OCI-LY1 (cell line): ENCODE measurements around the gene SPATA13.
"Not testable (repeated sequence)": the region's sequence is repeated elsewhere in the genome, so short reads cannot be mapped to it uniquely, and the experiment has no call there.

Experiments used
- H2AFZ ChIP-seq: fragments of 200-600 bp; sonication (generic), shearing (Covaris generic); 2 replicates; pipeline ENCODE4 v1.6.0; 2014; ENCODE audit warnings: antibody characterized with exemption, mild to moderate bottlenecking, low read length
- H3F3A ChIP-seq: fragments of 200-600 bp; sonication (generic), shearing (Covaris generic); 2 replicates; pipeline ENCODE4 v1.6.0; 2014; ENCODE audit warnings: mild to moderate bottlenecking, antibody characterized with exemption, low read length, moderate library complexity; ENCODE audit not compliant: insufficient read depth
- H3K27ac ChIP-seq: fragments of 200-600 bp; sonication (generic); 2 replicates; pipeline ENCODE4 v1.5.1; 2014; ENCODE audit warnings: low read length, mixed run types, mild to moderate bottlenecking, low read depth; ENCODE audit not compliant: poor library complexity, severe bottlenecking
- H3K27me3 ChIP-seq: fragments of 200-600 bp; sonication (generic); 2 replicates; pipeline ENCODE4 v1.6.0; 2014; ENCODE audit warnings: antibody characterized with exemption, mild to moderate bottlenecking, low read length, moderate library complexity; ENCODE audit not compliant: insufficient read depth
- H3K36me3 ChIP-seq: fragments of 200-600 bp; sonication (generic); 2 replicates; pipeline ENCODE4 v1.6.1; 2014; ENCODE audit warnings: mild to moderate bottlenecking, antibody characterized with exemption, low read length, moderate library complexity, mixed read lengths; ENCODE audit not compliant: insufficient read depth
- H3K4me1 ChIP-seq: fragments of 200-600 bp; sonication (generic); 2 replicates; pipeline ENCODE4 v1.5.1; 2014; ENCODE audit warnings: mild to moderate bottlenecking, low read length, moderate library complexity; ENCODE audit not compliant: insufficient read depth, severe bottlenecking
- H3K4me2 ChIP-seq: fragments of 200-600 bp; sonication (generic), shearing (Covaris generic); 2 replicates; pipeline ENCODE4 v1.6.1; 2014; ENCODE audit warnings: low read length
- H3K4me3 ChIP-seq: fragments of 200-600 bp; sonication (generic); 2 replicates; pipeline ENCODE4 v1.5.1; 2014; ENCODE audit warnings: low read length, low read depth, mild to moderate bottlenecking, mixed read lengths; ENCODE audit not compliant: poor library complexity, severe bottlenecking
- H3K79me2 ChIP-seq: fragments of 200-600 bp; shearing (Covaris generic); 2 replicates; pipeline ENCODE4 v1.6.1; 2016; ENCODE audit warnings: mixed run types, low read length, mixed read lengths; ENCODE audit not compliant: insufficient read depth
- H3K9ac ChIP-seq: fragments of 200-600 bp; sonication (generic), shearing (Covaris generic); 2 replicates; pipeline ENCODE4 v1.6.1; 2014; ENCODE audit warnings: mild to moderate bottlenecking, low read length, mixed read lengths
- H3K9me2 ChIP-seq: fragments of 200-600 bp; sonication (generic), shearing (Covaris generic); 2 replicates; pipeline ENCODE4 v1.6.1; 2014; ENCODE audit warnings: low read depth, mild to moderate bottlenecking, low read length, mixed read lengths
- H3K9me3 ChIP-seq: fragments of 200-600 bp; shearing (Covaris generic); 2 replicates; pipeline ENCODE4 v1.6.1; 2014; ENCODE audit warnings: low read length, mixed read lengths
- H4K20me1 ChIP-seq: fragments of 200-600 bp; sonication (generic), shearing (Covaris generic); 2 replicates; pipeline ENCODE4 v1.6.0; 2016; ENCODE audit warnings: mild to moderate bottlenecking, low read length; ENCODE audit not compliant: insufficient read depth
- CTCF ChIP-seq: fragments of 200-600 bp; sonication (generic), shearing (Covaris generic); IDR thresholded peaks from 2 replicates; pipeline ENCODE4 v1.5.1; 2017; ENCODE audit warnings: mild to moderate bottlenecking, antibody characterized with exemption, low read length, moderate library complexity, mixed read lengths
- EZH2 ChIP-seq: fragments of 200-600 bp; sonication (generic), shearing (Covaris generic); IDR thresholded peaks from 2 replicates; pipeline ENCODE4 v1.8.0; 2017; ENCODE audit warnings: borderline replicate concordance, mixed run types, mild to moderate bottlenecking, antibody characterized with exemption, low read length, moderate library complexity, mixed read lengths

Gene SPATA13

GRCh38 chr13:24215732-24216131 is 55.2 kb downstream of the SPATA13 start:
- no peaks in the 10 kb centered on the region for H3K9me3 ChIP-seq
- H3K9ac ChIP-seq: no peak overlapping the region
- H3K4me1 ChIP-seq: no peaks in the 10 kb centered on the region
- no peak overlapping the region for H3K4me3 ChIP-seq
- 0 out of 2 replicates have a peak, but pooled peaks cover 5% of the 10 kb centered on the region for H3K27me3 ChIP-seq
- H3F3A ChIP-seq: no peaks in the 10 kb centered on the region
- H3K79me2 ChIP-seq: no peaks in the 10 kb centered on the region
- H3K4me2 ChIP-seq: no peak overlapping the region
- H2AFZ ChIP-seq: no peak overlapping the region
- no peak overlapping the region for H3K27ac ChIP-seq
- no peaks in the 10 kb centered on the region for H4K20me1 ChIP-seq
- no peaks in the 10 kb centered on the region for H3K9me2 ChIP-seq
- H3K36me3 ChIP-seq: no peaks in the 10 kb centered on the region
- TF ChIP-seq EZH2: no peak
- TF ChIP-seq CTCF: no peak

GRCh38 chr13:24216176-24216575 is 55.7 kb downstream of the SPATA13 start:
- Histone ChIP-seq H3K4me1 (no peaks in the 10 kb centered on the region), H3K27me3 (peaks cover 5% of the 10 kb centered on the region; the same call in 1 of the 2 replicates), H3F3A (no peaks in the 10 kb centered on the region), H3K27ac (no peak overlapping the region), H3K9me3 (no peaks in the 10 kb centered on the region), H3K4me3 (no peak overlapping the region), H4K20me1 (no peaks in the 10 kb centered on the region), H3K79me2 (no peaks in the 10 kb centered on the region), H3K9ac (no peak overlapping the region), H2AFZ (no peak overlapping the region), H3K4me2 (no peak overlapping the region), H3K9me2 (no peaks in the 10 kb centered on the region), H3K36me3 (no peaks in the 10 kb centered on the region)
- TF ChIP-seq EZH2 (no peak), CTCF (no peak)

GRCh38 chr13:24216779-24217178 is 56.3 kb downstream of the SPATA13 start:
- H3K4me2 ChIP-seq, H4K20me1 ChIP-seq, H3K36me3 ChIP-seq, H3K79me2 ChIP-seq, H2AFZ ChIP-seq, H3K9ac ChIP-seq, H3K27ac ChIP-seq, H3K4me3 ChIP-seq, H3K27me3 ChIP-seq, H3K9me3 ChIP-seq, H3K9me2 ChIP-seq, H3F3A ChIP-seq, H3K4me1 ChIP-seq: not testable (repeated sequence)

- H3K9me3 ChIP-seq: no peaks in the 10 kb centered on the region
- H3K36me3 ChIP-seq: no peaks in the 10 kb centered on the region
- no peak overlapping the region for H3K4me2 ChIP-seq
- no peak for TF ChIP-seq CTCF
- TF ChIP-seq EZH2: no peak
- no peak overlapping the region for H3K9ac ChIP-seq
- H3K4me1 ChIP-seq: no peaks in the 10 kb centered on the region
- H3K27me3 ChIP-seq: peaks cover 4% of the 10 kb centered on the region; the same call in 1 of the 2 replicates
- H3K79me2 ChIP-seq: no peaks in the 10 kb centered on the region
- H3K9me2 ChIP-seq: no peaks in the 10 kb centered on the region
- no peaks in the 10 kb centered on the region for H4K20me1 ChIP-seq
- H2AFZ ChIP-seq: no peak overlapping the region
- H3K4me3 ChIP-seq: no peak overlapping the region
- no peaks in the 10 kb centered on the region for H3F3A ChIP-seq
- H3K27ac ChIP-seq: no peak overlapping the region
Measured at GRCh38 chr13:24217601-24218281, 57.2 kb downstream of the SPATA13 start.
